T-helper 2 cell treated with Interferon-gamma antibody and Interleukin-4, amounts not matched to agents 5 μg/mL and 100 μg/mL, for 36 hours (primary cell): ENCODE results near the gene PPM1N.

Source experiments
- DNase-seq: peaks from one replicate; pipeline ENCODE4 v3.0.0; 2021; ENCODE audit warnings: low spot score
- H3K27ac Mint-ChIP-seq: one replicate; pipeline ENCODE4 v1.8.0; 2021; ENCODE audit warnings: mild to moderate bottlenecking, mixed read lengths
- H3K27me3 Mint-ChIP-seq: one replicate; pipeline ENCODE4 v1.8.0; 2021; ENCODE audit warnings: low read depth, mixed read lengths
- H3K36me3 Mint-ChIP-seq: one replicate; pipeline ENCODE4 v1.8.0; 2021; ENCODE audit warnings: low read depth, mixed read lengths
- H3K4me1 Mint-ChIP-seq: one replicate; pipeline ENCODE4 v1.8.0; 2021; ENCODE audit warnings: low read depth, mixed read lengths
- H3K4me3 Mint-ChIP-seq: one replicate; pipeline ENCODE4 v1.8.0; 2022; ENCODE audit warnings: mild to moderate bottlenecking, moderate library complexity, mixed read lengths
- H3K9me3 Mint-ChIP-seq: one replicate; pipeline ENCODE4 v1.8.0; 2021; ENCODE audit warnings: mixed read lengths

Gene PPM1N

DNA sequence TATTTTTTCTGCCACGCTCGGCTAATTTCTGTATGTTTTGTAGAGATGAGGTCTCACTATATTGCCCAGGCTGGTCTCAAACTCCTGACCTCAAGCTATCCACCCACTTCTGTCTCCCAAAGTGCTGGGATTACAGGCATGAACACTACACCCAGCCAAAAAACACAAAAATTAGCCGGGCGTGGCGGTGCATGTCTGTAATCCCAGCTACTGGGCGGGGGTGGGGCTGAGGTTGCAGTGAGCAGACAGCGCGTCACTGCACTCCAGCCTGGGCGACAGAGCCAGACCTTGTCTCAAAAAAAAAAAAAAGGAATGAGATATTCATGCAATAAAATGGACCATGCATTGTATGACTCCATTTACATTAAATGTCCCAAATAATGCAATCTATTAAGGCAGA is 41.2 kb downstream of the PPM1N start:
- no peak overlapping the region for H3K27ac Mint-ChIP-seq
- DNase-seq: no peak
- H3K27me3 Mint-ChIP-seq: no peaks in the 10 kb centered on the region
- H3K4me1 Mint-ChIP-seq: peaks cover 5% of the 10 kb centered on the region
- H3K9me3 Mint-ChIP-seq: peaks cover 9% of the 10 kb centered on the region
- H3K4me3 Mint-ChIP-seq: no peak overlapping the region
- peaks cover 4% of the 10 kb centered on the region for H3K36me3 Mint-ChIP-seq

DNA sequence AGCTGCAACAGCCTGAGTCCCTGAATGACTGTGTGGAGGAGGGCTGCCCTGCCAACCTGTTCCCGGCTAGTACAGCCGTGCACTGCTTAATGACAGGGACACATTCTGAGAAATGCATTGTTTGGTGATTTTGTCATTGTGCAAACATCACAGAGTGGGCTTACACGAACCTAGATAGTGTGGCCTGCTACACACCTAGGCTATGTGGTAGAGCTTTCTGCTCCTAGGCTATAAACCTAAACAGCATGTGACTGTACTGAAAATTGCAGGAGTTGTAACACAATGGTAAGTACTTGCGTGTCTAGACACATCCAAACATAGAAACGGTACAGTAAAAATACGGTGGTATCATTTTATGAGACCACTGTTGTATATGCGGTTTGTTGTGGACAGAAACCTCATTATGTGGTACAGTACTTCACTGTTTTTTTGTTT is 44.0 kb downstream of the PPM1N start:
- no peak overlapping the region for H3K27ac Mint-ChIP-seq
- no peaks in the 10 kb centered on the region for H3K27me3 Mint-ChIP-seq
- peaks cover 5% of the 10 kb centered on the region for H3K4me1 Mint-ChIP-seq
- DNase-seq: no peak
- H3K9me3 Mint-ChIP-seq: peaks cover 9% of the 10 kb centered on the region
- H3K36me3 Mint-ChIP-seq: peaks cover 4% of the 10 kb centered on the region
- no peak overlapping the region for H3K4me3 Mint-ChIP-seq

DNA sequence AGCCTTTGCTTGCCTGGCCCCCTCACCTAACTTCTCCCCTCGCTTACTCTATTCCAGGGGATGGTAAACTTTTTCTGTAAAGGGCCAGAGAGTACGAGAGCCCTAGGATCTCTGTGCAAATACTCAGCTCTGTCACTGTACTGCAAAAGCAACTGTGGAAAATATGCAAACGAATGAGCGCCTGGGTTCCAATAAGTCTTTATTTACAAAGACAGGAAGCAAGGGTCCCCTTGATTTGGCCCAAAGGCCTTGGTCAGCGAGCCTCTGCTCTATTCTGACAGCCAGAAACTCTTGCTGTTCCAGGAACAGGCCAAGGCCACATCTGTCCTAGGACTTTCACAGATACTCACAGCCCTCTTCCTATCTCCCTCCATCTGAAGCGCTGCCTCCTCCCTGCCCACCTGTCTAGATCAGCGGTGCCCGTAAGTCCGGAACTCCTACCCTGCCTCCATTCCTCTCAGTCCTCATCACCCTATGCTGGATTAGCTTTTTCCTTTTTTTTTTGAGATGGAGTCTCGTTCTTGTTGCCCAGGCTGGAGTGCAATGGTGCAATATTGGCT is 49.0 kb downstream of the PPM1N start:
- Mint-ChIP-seq H3K4me3 (no peak overlapping the region), H3K27ac (no peak overlapping the region), H3K9me3 (no peaks in the 10 kb centered on the region), H3K27me3 (no peaks in the 10 kb centered on the region), H3K4me1 (peaks cover 5% of the 10 kb centered on the region), H3K36me3 (peaks cover 2% of the 10 kb centered on the region)
- DNase-seq: no peak

DNA sequence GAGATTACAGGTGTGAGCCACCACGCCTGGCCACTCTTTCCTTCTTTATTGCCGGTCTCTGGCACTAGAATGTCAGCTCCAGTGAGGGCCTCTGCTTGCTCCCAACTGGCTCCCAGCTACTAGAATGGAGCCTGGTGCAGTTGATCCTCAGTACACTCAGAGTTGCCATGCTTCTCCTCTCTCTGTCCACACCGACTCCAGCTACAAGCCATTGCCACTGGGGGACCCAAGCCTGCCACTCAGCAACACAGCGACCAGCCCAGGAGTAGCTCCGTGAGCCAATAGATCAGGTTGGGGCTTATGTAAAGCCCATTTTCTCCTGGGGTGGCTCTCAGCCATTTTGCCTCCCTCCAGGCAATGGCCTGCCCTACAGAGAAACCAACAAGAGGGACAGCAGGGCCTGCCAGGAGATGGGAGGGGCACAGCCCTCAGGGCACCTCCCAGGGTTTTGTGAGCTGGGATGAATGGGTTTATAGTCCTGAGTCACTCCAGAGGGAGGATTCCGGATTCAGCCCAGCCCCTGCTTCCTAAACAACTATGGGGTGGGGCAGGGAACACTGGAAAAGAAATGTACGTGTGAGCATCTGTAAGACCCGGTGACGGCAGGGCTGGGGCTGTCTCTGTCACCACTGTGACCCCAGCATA is 49.8 kb downstream of the PPM1N start:
- no peak overlapping the region for H3K27ac Mint-ChIP-seq
- no peaks in the 10 kb centered on the region for H3K9me3 Mint-ChIP-seq
- peaks cover 5% of the 10 kb centered on the region for H3K4me1 Mint-ChIP-seq
- H3K4me3 Mint-ChIP-seq: no peak overlapping the region
- DNase-seq: no peak
- H3K27me3 Mint-ChIP-seq: no peaks in the 10 kb centered on the region
- peaks cover 2% of the 10 kb centered on the region for H3K36me3 Mint-ChIP-seq
